GM19035 (cell line): ENCODE results near the gene ANGPTL8.

Source experiments
- ATAC-seq: cut with Tn5 transposase; IDR thresholded peaks from one replicate; pipeline ENCODE4 v1.9.1; 2021; ENCODE audit not compliant: unreplicated experiment

Gene ANGPTL8

DNA sequence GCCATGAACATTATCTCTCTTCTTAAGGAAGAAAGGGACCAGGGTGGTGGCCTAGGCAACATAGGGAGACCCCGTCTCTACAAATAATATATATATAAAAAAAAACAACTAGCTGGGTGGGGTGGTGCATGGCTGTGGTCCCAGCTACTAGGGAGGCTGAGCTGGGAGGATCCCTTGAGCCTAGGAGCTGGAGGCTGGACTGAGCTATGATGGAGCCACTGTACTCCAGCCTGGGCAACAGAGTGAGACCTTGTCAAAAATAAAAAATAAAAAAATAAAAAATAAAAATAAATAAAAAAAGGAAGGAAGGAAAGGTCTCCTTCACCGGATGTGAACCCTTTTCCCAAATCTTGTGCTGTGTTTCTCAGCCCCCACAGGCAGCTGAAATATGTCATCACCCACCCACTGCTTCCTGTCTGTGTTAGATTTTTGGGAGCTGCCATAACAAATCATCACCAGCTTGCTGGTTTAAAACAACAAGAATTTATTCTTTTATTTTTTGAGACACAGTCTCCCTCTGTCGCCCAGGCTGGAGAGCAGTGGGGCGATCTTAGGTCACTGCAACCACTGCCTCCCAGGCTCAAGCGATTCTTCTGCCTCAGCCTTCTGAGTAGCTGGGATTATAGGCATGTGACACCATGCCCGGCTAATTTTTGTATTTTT, 47.0 kb downstream of the ANGPTL8 start:
- ATAC-seq, result no peak

GRCh38 chr19:11288349-11288748, 48.9 kb downstream of the ANGPTL8 start:
- no peak for ATAC-seq

DNA sequence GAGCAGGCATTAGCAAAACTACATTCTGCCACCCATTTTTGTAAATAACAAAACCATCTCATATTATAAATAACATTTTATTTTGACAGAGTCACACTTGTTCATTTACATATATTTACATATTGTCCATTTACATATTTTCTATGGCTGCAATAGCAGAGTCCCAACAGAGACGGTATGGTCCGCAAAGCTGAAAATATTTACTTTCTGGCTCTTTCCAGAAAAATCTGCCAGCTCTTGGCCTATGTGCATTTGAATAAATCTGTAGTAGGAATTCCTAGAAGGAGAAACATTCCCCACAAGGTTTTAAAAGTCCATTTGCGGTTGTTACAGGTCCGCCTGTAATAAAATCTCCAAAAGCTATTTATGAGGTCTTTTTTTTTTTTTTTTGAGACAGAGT, 50.8 kb downstream of the ANGPTL8 start:
- ATAC-seq, result no peak

GRCh38 chr19:11291415-11291814, 52.0 kb downstream of the ANGPTL8 start:
- ATAC-seq, result no peak
